Naive thymus-derived CD4-positive, alpha-beta T cell (primary cell): ENCODE results near the gene RUFY3. TPM values are rescaled to one million over a fixed set of nuclear protein-coding genes. Genes with fewer than 3 reads are reported as not detected.
A peak's percentile ranks its signal among the peaks of the same experiment; 100 is the strongest.

Source experiments
- ATAC-seq: fragments of 150-1000 bp; cut with Tn5 transposase; 2 replicates; pipeline ENCODE4 v1.10.0; 2021; ENCODE audit warnings: mild to moderate bottlenecking, moderate library complexity
- CTCF ChIA-PET: fragments of 350-600 bp; sonication (Branson Sonifier 250); formaldehyde crosslinking; loops from one replicate; lab custom pipeline; 2021; ENCODE audit warnings: antibody characterized with exemption; lab: Charles Lee
- POLR2A ChIA-PET: fragments of 350-600 bp; sonication (Branson Sonifier 250); formaldehyde crosslinking; loops from one replicate; lab custom pipeline; 2021; ENCODE audit warnings: antibody characterized with exemption, inconsistent platforms; lab: Charles Lee
- DNase-seq, 9 donors: peaks; one replicate each; pipeline versions ENCODE4 v3.0.0 to v3.0.0-alpha.2; 2020 to 2022; ENCODE audit warnings: mixed read lengths in 1 of 9
- H3K27ac ChIP-seq: one replicate; pipeline ENCODE4 v1.7.0; 2013; ENCODE audit warnings: mild to moderate bottlenecking, low read depth, low read length, moderate library complexity
- H3K27me3 ChIP-seq, 2 donors: one replicate each; pipeline ENCODE4 v1.7.0; 2013; ENCODE audit warnings: low read length in 2 of 2, mild to moderate bottlenecking in 2 of 2, moderate library complexity in 2 of 2; ENCODE audit not compliant: control insufficient read depth in 2 of 2, insufficient read depth in 2 of 2
- H3K36me3 ChIP-seq, 3 experiments: 1 replicate in 2 of 3; 2 replicates in 1 of 3; pipeline ENCODE4 v1.7.0; 2013; ENCODE audit warnings: low read length in 3 of 3, mild to moderate bottlenecking in 3 of 3, moderate library complexity in 1 of 3; ENCODE audit not compliant: insufficient read depth in 3 of 3, control insufficient read depth in 2 of 3
- H3K4me1 ChIP-seq, 2 donors: one replicate each; pipeline ENCODE4 v1.7.0; 2013; ENCODE audit warnings: low read length in 2 of 2, mild to moderate bottlenecking in 2 of 2, moderate library complexity in 1 of 2; ENCODE audit not compliant: control insufficient read depth in 2 of 2, insufficient read depth in 2 of 2
- H3K4me3 ChIP-seq: 2 replicates; pipeline ENCODE4 v1.7.0; 2013; ENCODE audit warnings: mild to moderate bottlenecking, low read length
- H3K9me3 ChIP-seq, 3 experiments: 1 replicate in 2 of 3; 2 replicates in 1 of 3; pipeline ENCODE4 v1.7.0; 2013; ENCODE audit warnings: low read length in 3 of 3; ENCODE audit not compliant: control insufficient read depth in 2 of 3
- H3K27ac Mint-ChIP-seq, 9 donors: one replicate each; pipeline ENCODE4 v1.8.0; 2020 to 2022; ENCODE audit warnings: mixed read lengths in 9 of 9, mild to moderate bottlenecking in 8 of 9, moderate library complexity in 5 of 9, inconsistent platforms in 2 of 9
- H3K27me3 Mint-ChIP-seq, 5 donors: one replicate each; pipeline ENCODE4 v1.8.0; 2021 to 2022; ENCODE audit warnings: mixed read lengths in 5 of 5, mild to moderate bottlenecking in 1 of 5
- H3K36me3 Mint-ChIP-seq, 5 donors: one replicate each; pipeline ENCODE4 v1.8.0; 2020 to 2022; ENCODE audit warnings: mixed read lengths in 5 of 5, mild to moderate bottlenecking in 3 of 5, inconsistent platforms in 1 of 5
- H3K4me1 Mint-ChIP-seq, 7 donors: one replicate each; pipeline ENCODE4 v1.8.0; 2020 to 2022; ENCODE audit warnings: mixed read lengths in 7 of 7, mild to moderate bottlenecking in 3 of 7, inconsistent platforms in 1 of 7
- H3K4me3 Mint-ChIP-seq, 10 donors: one replicate each; pipeline ENCODE4 v1.8.0; 2020 to 2022; ENCODE audit warnings: mild to moderate bottlenecking in 10 of 10, mixed read lengths in 10 of 10, moderate library complexity in 6 of 10, inconsistent platforms in 2 of 10
- H3K9me3 Mint-ChIP-seq, 11 donors: one replicate each; pipeline ENCODE4 v1.8.0; 2020 to 2022; ENCODE audit warnings: mixed read lengths in 11 of 11, mild to moderate bottlenecking in 4 of 11, inconsistent platforms in 1 of 11, moderate library complexity in 1 of 11
- intact Hi-C, 2 donors: fragments of 100-400 bp; cut with micrococcal nuclease; formaldehyde crosslinking; loops; one replicate each; pipeline ENCODE4 v1.15.1; 2023
- polyA plus RNA-seq, 2 donors: library from polyadenylated mRNA; unstranded; fragments of 300-500 nt; fragmentation: Illumina TruSeq; gene quantifications; one replicate each; pipeline ENCODE4 v1.2.3, GENCODE V29; 2021
- total RNA-seq, 6 experiments: library from RNA in 5 of 6; stranded (reverse) in 5 of 6; gene quantifications; 1 replicate in 5 of 6; 2 replicates in 1 of 6; pipeline ENCODE4 v1.2.3 and lab custom pipeline; 2021 to 2026

The RUFY3 gene
- total and polyA plus RNA-seq, 7 experiments from 2014 or later: 4.0 to 41.2 (median 38.6) TPM

DNA sequence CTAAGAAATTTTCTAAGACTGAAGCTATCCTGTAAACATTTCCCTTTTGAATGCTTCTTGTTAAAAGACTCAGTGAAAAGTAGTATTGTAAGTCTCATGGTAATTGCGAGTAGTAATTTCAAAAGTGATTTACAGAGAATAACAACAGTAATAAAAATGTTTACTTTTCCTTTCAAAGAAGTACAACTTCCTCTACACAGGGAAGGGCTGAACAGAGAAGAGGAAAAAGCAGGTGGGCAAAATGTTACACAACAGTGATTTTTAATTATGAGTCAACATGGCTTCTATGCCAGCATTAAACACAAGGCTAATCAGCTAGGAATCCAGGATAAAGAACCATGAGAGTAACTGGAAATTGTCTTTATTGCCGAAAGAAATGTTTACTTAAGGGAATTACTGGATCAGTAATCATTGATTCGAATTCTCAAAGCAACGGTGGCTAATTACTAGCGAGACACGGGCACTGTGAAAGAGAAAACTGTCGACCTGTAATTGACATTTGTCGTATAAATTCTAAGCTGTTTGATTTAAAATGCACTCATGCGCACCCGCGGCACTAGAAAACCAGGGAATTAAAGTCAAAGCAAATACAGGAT, 18.0 kb upstream of the RUFY3 start:
- H3K4me3 ChIP-seq: peak overlapping the region; percentile 87
- peaks cover 13 to 35% (median 24%) of the 10 kb centered on the region in 7 donors for H3K4me1 Mint-ChIP-seq
- peaks cover 12 to 16% of the 10 kb centered on the region in 2 donors for H3K4me1 ChIP-seq
- intact Hi-C loops: loop anchor here (1.0 to 5.0 kb wide), 5 partner anchors 15 to 871 kb away; partner anchors contain the start of genes DCK (in 1 of the 2), GRSF1 (in 1 of the 2) and UTP3 (in 1 of the 2)
- no peaks in the 10 kb centered on the region for H3K27me3 Mint-ChIP-seq
- no peaks in the 10 kb centered on the region for H3K9me3 Mint-ChIP-seq
- peak overlapping the region; percentile 82 to 95 (median 93) for H3K4me3 Mint-ChIP-seq
- peak overlapping the region; percentile 88 for H3K27ac ChIP-seq
- CTCF ChIA-PET: interaction anchor here (0.6 to 4.1 kb wide), 11 partner anchors 10 to 283 kb away, joined by 3 to 31 read pairs (median 3); partner anchors contain the start of gene UTP3
- no peaks in the 10 kb centered on the region for H3K36me3 ChIP-seq
- no peaks in the 10 kb centered on the region for H3K9me3 ChIP-seq
- H3K27ac Mint-ChIP-seq: peak overlapping the region; percentile 74 to 98 (median 93)
- DNase-seq (no peak), ATAC-seq (no peak)
- no peaks in the 10 kb centered on the region for H3K36me3 Mint-ChIP-seq
- POLR2A ChIA-PET: interaction anchor here (0.6 to 11.3 kb wide), 12 partner anchors 11 to 307 kb away, joined by 3 to 174 read pairs (median 6); partner anchors contain the start of genes GRSF1, MOB1B and UTP3
- no peaks in the 10 kb centered on the region for H3K27me3 ChIP-seq

DNA sequence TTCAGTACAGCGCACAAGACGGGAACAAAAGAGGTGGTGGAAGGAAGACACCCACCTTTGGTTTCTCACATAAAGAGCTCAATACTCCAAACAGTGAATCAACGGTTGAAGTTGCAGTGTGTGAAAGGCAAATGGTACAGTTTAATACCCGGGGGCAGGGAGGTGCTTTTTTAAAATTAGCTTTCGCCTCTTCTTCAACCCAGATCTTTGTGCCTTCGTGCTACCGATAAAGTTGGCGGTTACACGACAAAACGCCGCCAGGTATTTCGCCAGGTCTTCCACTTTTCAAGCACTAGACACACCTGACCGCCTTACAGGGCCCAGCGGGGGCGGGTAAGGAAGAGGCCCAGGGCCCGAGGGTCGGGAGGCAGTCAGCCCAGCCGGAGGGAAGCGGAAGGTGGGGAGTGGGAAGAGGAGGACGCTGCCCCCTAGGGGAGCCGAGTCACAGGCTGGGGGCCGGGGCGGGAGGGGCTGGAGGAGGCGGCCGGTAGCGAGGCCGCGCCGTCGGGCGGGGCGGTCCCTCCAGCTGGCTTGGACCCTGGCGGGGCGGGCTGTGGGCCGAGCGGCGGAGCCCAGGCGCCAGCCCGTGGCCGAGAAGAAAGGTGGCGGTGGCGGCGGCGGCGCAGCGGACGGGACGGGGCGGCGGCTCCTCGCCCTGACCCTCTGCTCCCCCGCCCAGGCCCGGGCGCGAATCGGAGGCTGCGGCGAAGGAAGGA, 17.4 kb upstream of the RUFY3 start:
- Histone ChIP-seq H3K36me3 (no peaks in the 10 kb centered on the region), H3K4me1 (peaks cover 12 to 17% of the 10 kb centered on the region in 2 donors), H3K9me3 (no peaks in the 10 kb centered on the region), H3K4me3 (peak overlapping the region; percentile 87), H3K27ac (peak overlapping the region; percentile 88), H3K27me3 (no peaks in the 10 kb centered on the region)
- Mint-ChIP-seq H3K27me3 (no peaks in the 10 kb centered on the region), H3K4me1 (peaks cover 15 to 41% (median 31%) of the 10 kb centered on the region in 7 donors), H3K9me3 (no peaks in the 10 kb centered on the region), H3K36me3 (no peaks in the 10 kb centered on the region), H3K4me3 (peak overlapping the region; percentile 82 to 95 (median 93)), H3K27ac (peak overlapping the region; percentile 74 to 98 (median 93))
- ATAC-seq (peak; percentile 67), DNase-seq (peak; percentile 30 to 63 (median 44))
- ChIA-PET POLR2A (interaction anchor here (0.6 to 11.3 kb wide), 14 partner anchors 11 to 306 kb away, joined by 3 to 174 read pairs (median 10); partner anchors contain the start of genes GRSF1, MOB1B, RUFY3 and UTP3), CTCF (interaction anchor here (0.5 to 4.1 kb wide), 12 partner anchors 11 to 146 kb away, joined by 3 to 31 read pairs (median 3); partner anchors contain the start of gene UTP3)
- intact Hi-C loops: loop anchor here (1.0 to 5.0 kb wide), 5 partner anchors 16 to 872 kb away; partner anchors contain the start of genes DCK (in 1 of the 2), GRSF1 (in 1 of the 2) and UTP3 (in 1 of the 2)

DNA sequence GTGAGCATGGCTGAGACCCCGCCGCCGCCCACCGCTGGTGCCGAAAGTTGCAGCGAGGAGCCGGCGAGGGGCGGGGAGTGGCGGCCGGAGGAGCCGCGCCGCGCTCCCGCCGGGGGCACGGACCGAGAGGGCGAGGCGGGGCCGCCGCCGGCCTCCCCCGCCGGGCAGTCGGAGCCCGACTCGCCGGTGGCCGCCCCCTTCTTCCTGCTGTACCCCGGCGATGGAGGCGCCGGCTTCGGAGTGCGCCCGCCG, 16.9 kb upstream of the RUFY3 start:
- DNase-seq (peak in 2 of 9 donors; percentile 14 to 29), ATAC-seq (no peak)
- Histone ChIP-seq H3K4me1 (peaks cover 12 to 22% of the 10 kb centered on the region in 2 donors), H3K27ac (peak overlapping the region; percentile 88), H3K9me3 (no peaks in the 10 kb centered on the region), H3K36me3 (no peaks in the 10 kb centered on the region), H3K27me3 (no peaks in the 10 kb centered on the region), H3K4me3 (peak overlapping the region; percentile 87)
- intact Hi-C loops: loop anchor here (1.0 to 5.0 kb wide), 10 partner anchors 17 to 873 kb away; partner anchors contain the start of genes DCK (in 2 of the 2), GRSF1 (in 2 of the 2), MOB1B (in 2 of the 2) and UTP3 (in 2 of the 2)
- no peaks in the 10 kb centered on the region for H3K27me3 Mint-ChIP-seq
- H3K4me1 Mint-ChIP-seq: peaks cover 20 to 46% (median 36%) of the 10 kb centered on the region in 7 donors
- POLR2A ChIA-PET: interaction anchor here (1.7 to 11.3 kb wide), 9 partner anchors 10 to 197 kb away, joined by 4 to 174 read pairs (median 20); partner anchors contain the start of genes GRSF1, MOB1B, RUFY3 and UTP3
- peak overlapping the region in 1 of 9 donors; percentile 43 for H3K27ac Mint-ChIP-seq
- H3K4me3 Mint-ChIP-seq: peak overlapping the region in 9 of 10 donors; percentile 43 to 95 (median 92)
- CTCF ChIA-PET: interaction anchor here (0.9 to 4.1 kb wide), 5 partner anchors 13 to 32 kb away, joined by 5 to 31 read pairs (median 18); partner anchors contain the start of gene UTP3
- H3K36me3 Mint-ChIP-seq: no peaks in the 10 kb centered on the region
- no peaks in the 10 kb centered on the region for H3K9me3 Mint-ChIP-seq

DNA sequence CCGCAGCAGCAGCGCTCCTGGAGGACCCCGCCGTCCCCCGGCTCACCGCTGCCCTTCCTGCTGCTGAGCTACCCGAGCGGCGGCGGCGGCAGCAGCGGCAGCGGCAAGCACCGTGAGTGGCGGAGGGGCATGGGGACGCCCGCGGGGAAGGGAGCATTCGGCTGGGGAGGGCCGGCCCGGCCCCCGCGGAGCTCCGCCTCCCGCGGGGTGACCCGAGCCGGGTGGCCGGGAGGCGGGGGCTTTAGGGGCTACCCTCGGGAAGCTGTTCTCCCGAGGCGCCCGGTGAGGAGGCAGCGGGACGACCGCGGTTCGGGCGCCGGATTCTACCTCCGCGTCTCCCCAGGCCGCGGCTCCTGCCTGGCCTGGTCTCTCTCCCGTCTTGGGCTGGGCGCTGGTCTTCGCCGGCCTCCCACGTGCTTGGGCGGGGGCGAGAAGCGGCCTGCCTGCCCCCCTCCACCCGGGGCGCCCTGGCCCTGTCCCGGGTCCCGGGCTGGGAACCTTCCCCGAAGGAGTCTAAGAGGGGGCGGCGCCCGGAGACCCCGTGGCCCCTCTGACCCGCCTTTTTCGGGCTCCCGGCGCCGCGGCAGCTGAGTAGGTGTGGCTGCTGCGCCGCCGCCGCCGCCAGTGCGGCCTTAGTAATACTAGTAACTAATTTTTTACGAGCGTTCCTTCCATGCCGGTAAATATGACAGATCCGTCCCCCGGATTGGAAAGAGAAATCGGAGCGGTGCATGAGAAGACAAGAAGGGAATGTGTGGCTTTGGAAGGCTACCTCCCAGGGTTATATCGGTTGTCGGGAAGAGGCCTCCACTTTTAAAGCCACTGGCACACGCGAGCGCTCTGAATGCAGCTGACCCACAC, 16.4 kb upstream of the RUFY3 start:
- ChIA-PET CTCF (interaction anchor here (0.9 to 4.1 kb wide), 7 partner anchors 13 to 53 kb away, joined by 5 to 31 read pairs (median 7); partner anchors contain the start of gene UTP3), POLR2A (interaction anchor here (1.0 to 11.3 kb wide), 12 partner anchors 10 to 288 kb away, joined by 4 to 174 read pairs (median 14); partner anchors contain the start of genes DCK, GRSF1, MOB1B and RUFY3)
- DNase-seq (peak; percentile 57 to 77 (median 70)), ATAC-seq (peak; percentile 80)
- Histone ChIP-seq H3K9me3 (no peaks in the 10 kb centered on the region), H3K27ac (peak overlapping the region; percentile 88), H3K4me3 (peak overlapping the region; percentile 87), H3K36me3 (no peaks in the 10 kb centered on the region), H3K4me1 (peaks cover 12 to 24% of the 10 kb centered on the region in 2 donors), H3K27me3 (no peaks in the 10 kb centered on the region)
- no peaks in the 10 kb centered on the region for H3K9me3 Mint-ChIP-seq
- H3K4me3 Mint-ChIP-seq: peak overlapping the region; percentile 82 to 96 (median 92)
- intact Hi-C loops: loop anchor here (1.0 to 2.0 kb wide), 9 partner anchors 9 to 288 kb away; partner anchors contain the start of genes DCK (in 2 of the 2), GRSF1 (in 2 of the 2), MOB1B (in 2 of the 2) and UTP3 (in 1 of the 2)
- no peaks in the 10 kb centered on the region for H3K36me3 Mint-ChIP-seq
- H3K4me1 Mint-ChIP-seq: peaks cover 21 to 51% (median 39%) of the 10 kb centered on the region in 7 donors
- peak overlapping the region; percentile 84 to 98 (median 93) for H3K27ac Mint-ChIP-seq
- H3K27me3 Mint-ChIP-seq: no peaks in the 10 kb centered on the region

DNA sequence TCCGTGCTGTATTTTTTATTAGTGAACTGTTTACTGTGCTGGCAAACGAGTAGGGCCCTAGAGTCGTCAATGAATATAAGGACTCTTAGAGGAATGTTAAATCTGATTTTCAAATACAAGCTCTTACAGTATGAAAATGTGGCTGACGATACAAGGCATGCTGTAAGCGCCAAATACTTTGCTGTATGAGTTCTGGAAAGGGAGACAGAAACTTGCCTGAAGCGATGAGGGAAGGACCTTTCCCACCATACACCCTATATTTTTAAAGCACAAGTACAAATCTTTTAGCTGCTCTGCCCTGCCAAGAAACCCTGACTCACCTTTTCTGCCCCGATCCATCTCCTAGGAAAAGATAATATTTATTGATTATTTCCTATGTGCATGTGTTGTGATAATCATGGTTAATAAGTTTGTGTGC, 15.7 kb upstream of the RUFY3 start:
- intact Hi-C loops: loop anchor here in 1 of 2 donors (1.0 kb wide), 1 partner anchor 8 kb away; no protein-coding TSS in a partner anchor
- CTCF ChIA-PET: interaction anchor here (1.1 to 4.1 kb wide), 6 partner anchors 9 to 54 kb away, joined by 5 to 31 read pairs (median 12); partner anchors contain the start of gene UTP3
- Mint-ChIP-seq H3K4me3 (peak overlapping the region; percentile 82 to 96 (median 92)), H3K36me3 (no peaks in the 10 kb centered on the region), H3K4me1 (peaks cover 21 to 51% (median 39%) of the 10 kb centered on the region in 7 donors), H3K27me3 (no peaks in the 10 kb centered on the region), H3K27ac (peak overlapping the region; percentile 84 to 98 (median 93)), H3K9me3 (no peaks in the 10 kb centered on the region)
- H3K9me3 ChIP-seq: no peaks in the 10 kb centered on the region
- H3K36me3 ChIP-seq: no peaks in the 10 kb centered on the region
- ATAC-seq (no peak), DNase-seq (no peak)
- peaks cover 12 to 24% of the 10 kb centered on the region in 2 donors for H3K4me1 ChIP-seq
- POLR2A ChIA-PET: interaction anchor here (1.0 to 11.3 kb wide), 13 partner anchors 9 to 288 kb away, joined by 3 to 174 read pairs (median 7); partner anchors contain the start of genes DCK, GRSF1, MOB1B and RUFY3
- H3K4me3 ChIP-seq: peak overlapping the region; percentile 87
- peak overlapping the region; percentile 88 for H3K27ac ChIP-seq
- H3K27me3 ChIP-seq: no peaks in the 10 kb centered on the region
